Activated T-cell treated with anti-CD3 and anti-CD28 coated beads, Interleukin-2, amount 50 U/mL, for 72 hours (primary cell): ENCODE data around the gene MED17. TPM values are rescaled to one million over a fixed set of nuclear protein-coding genes. Genes with fewer than 3 reads are reported as not detected.
A peak's percentile ranks its signal among the peaks of the same experiment; 100 is the strongest.

Experiments
- ATAC-seq, 2 donors: fragments of 150-1000 bp; cut with Tn5 transposase; replicated peaks in 1 of 2; 2 replicates each; pipeline ENCODE4 v1.10.0; 2021; ENCODE audit warnings: moderate library complexity in 2 of 2, mild to moderate bottlenecking in 1 of 2
- DNase-seq, 2 donors: peaks; one replicate each; pipeline ENCODE4 v3.0.0; 2021 to 2022; ENCODE audit warnings: mixed read lengths in 1 of 2
- H3K27ac Mint-ChIP-seq: one replicate; pipeline ENCODE4 v1.8.0; 2022; ENCODE audit warnings: mild to moderate bottlenecking, moderate library complexity, mixed read lengths
- H3K27me3 Mint-ChIP-seq: one replicate; pipeline ENCODE4 v1.8.0; 2022; ENCODE audit warnings: low read depth, mixed read lengths
- H3K36me3 Mint-ChIP-seq, 2 donors: one replicate each; pipeline ENCODE4 v1.8.0; 2022; ENCODE audit warnings: mixed read lengths in 2 of 2, mild to moderate bottlenecking in 1 of 2; ENCODE audit not compliant: insufficient read depth in 2 of 2
- H3K4me1 Mint-ChIP-seq: one replicate; pipeline ENCODE4 v1.8.0; 2022; ENCODE audit warnings: low read depth, mixed read lengths
- H3K4me3 Mint-ChIP-seq, 2 donors: one replicate each; pipeline ENCODE4 v1.8.0; 2022; ENCODE audit warnings: mild to moderate bottlenecking in 2 of 2, mixed read lengths in 2 of 2, moderate library complexity in 2 of 2
- H3K9me3 Mint-ChIP-seq, 2 donors: one replicate each; pipeline ENCODE4 v1.8.0; 2022; ENCODE audit warnings: mixed read lengths in 2 of 2
- total RNA-seq, 2 donors: library from RNA; stranded (reverse); gene quantifications; one replicate each; pipeline ENCODE4 v1.2.3, GENCODE V29; 2022

The MED17 gene
- total RNA-seq, 2 donors from 2014 or later = 38.2 to 39.2 TPM

- Mint-ChIP-seq H3K4me1 (no peaks in the 10 kb centered on the region), H3K27me3 (peaks cover 26% of the 10 kb centered on the region), H3K9me3 (peaks cover 0 to 2% of the 10 kb centered on the region in 2 donors), H3K27ac (no peak overlapping the region), H3K4me3 (peak overlapping the region in 1 of 2 donors; percentile 30), H3K36me3 (no peaks in the 10 kb centered on the region)
- ATAC-seq (peak in 1 of 2 donors; percentile 19), DNase-seq (no peak)
Observed at GRCh38 chr11:93849751-93850593, 65.9 kb downstream of the MED17 start.

GRCh38 chr11:93850594-93851018 is 66.5 kb downstream of the MED17 start, which contains the start of gene VSTM5:
VSTM5 (minus strand) TSS chr11:93850618; CDS start chr11:93850502, 116 bp downstream.
- H3K27ac Mint-ChIP-seq = no peak within 1 kb of the TSS
- H3K27me3 Mint-ChIP-seq = peaks cover 26% of the 10 kb centered on the region
- ATAC-seq = no peak
- no peaks in the 10 kb centered on the region for H3K36me3 Mint-ChIP-seq
- peaks cover 0 to 2% of the 10 kb centered on the region in 2 donors for H3K9me3 Mint-ChIP-seq
- H3K4me3 Mint-ChIP-seq = peak within 1 kb of the TSS in 1 of 2 donors; percentile 30
- no peak for DNase-seq
- no peaks in the 10 kb centered on the region for H3K4me1 Mint-ChIP-seq

- no peak overlapping the region for H3K4me3 Mint-ChIP-seq
- H3K9me3 Mint-ChIP-seq = peaks cover 0 to 2% of the 10 kb centered on the region in 2 donors
- H3K4me1 Mint-ChIP-seq = no peaks in the 10 kb centered on the region
- no peaks in the 10 kb centered on the region for H3K36me3 Mint-ChIP-seq
- DNase-seq (no peak), ATAC-seq (no peak)
- H3K27me3 Mint-ChIP-seq = peaks cover 37% of the 10 kb centered on the region
- no peak overlapping the region for H3K27ac Mint-ChIP-seq
Observed at GRCh38 chr11:93852242-93852641, 68.2 kb downstream of the MED17 start.

DNA sequence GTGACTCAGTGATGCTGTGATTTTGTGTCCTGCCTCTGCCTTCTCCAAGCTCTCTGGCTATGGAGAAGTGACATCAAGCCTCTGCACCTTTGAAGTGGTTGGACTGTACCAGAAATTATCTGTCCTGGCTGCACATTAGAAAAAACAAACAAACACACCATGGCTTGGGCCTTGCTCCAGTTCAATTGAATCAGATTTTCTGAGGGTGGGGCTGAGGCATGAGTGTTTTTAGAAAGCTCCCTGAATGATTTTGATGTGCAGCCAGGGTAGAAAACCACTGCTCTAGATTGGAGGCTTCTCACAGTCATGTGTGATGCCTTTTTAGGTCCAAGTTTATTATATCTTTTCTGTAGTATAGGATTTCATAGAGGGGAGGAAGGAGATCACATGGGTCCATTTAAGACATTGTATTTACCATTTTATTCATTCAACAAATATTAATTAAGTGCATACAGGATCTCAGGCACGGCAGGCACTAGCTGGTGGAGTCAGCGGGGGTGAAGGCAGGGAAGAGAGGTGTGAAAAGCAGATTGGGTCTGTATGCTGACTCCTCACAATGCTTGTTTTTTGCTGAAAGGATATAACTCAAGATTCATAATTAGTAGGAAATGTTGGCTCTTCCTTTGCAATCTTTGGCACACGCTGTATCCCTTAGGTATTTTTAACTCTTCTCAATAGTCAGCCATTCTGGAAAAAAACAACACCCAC is 73.5 kb downstream of the MED17 start:
- H3K4me1 Mint-ChIP-seq = no peaks in the 10 kb centered on the region
- no peak overlapping the region for H3K27ac Mint-ChIP-seq
- no peaks in the 10 kb centered on the region for H3K36me3 Mint-ChIP-seq
- ATAC-seq = no peak
- H3K4me3 Mint-ChIP-seq = no peak overlapping the region
- peaks cover 30% of the 10 kb centered on the region for H3K27me3 Mint-ChIP-seq
- no peak for DNase-seq
- peaks cover 0 to 2% of the 10 kb centered on the region in 2 donors for H3K9me3 Mint-ChIP-seq

- no peaks in the 10 kb centered on the region for H3K4me1 Mint-ChIP-seq
- no peak overlapping the region for H3K4me3 Mint-ChIP-seq
- peaks cover 23% of the 10 kb centered on the region for H3K27me3 Mint-ChIP-seq
- H3K9me3 Mint-ChIP-seq = peaks cover 0 to 2% of the 10 kb centered on the region in 2 donors
- DNase-seq = no peak
- ATAC-seq = no peak
- no peaks in the 10 kb centered on the region for H3K36me3 Mint-ChIP-seq
- H3K27ac Mint-ChIP-seq = no peak overlapping the region
Observed at GRCh38 chr11:93858121-93858775, 74.2 kb downstream of the MED17 start.

GRCh38 chr11:93861808-93862207 is 77.7 kb downstream of the MED17 start:
- DNase-seq (no peak), ATAC-seq (no peak)
- H3K27me3 Mint-ChIP-seq = peaks cover 10% of the 10 kb centered on the region
- H3K9me3 Mint-ChIP-seq = no peaks in the 10 kb centered on the region
- H3K4me3 Mint-ChIP-seq = no peak overlapping the region
- no peaks in the 10 kb centered on the region for H3K4me1 Mint-ChIP-seq
- H3K36me3 Mint-ChIP-seq = no peaks in the 10 kb centered on the region
- H3K27ac Mint-ChIP-seq = no peak overlapping the region

Other genes with a start within 250 kb of the MED17 start
- gene SMCO4, start 240.9 kb upstream of the MED17 start, total RNA-seq = 10 to 100 TPM; 28.4 to 36.1 TPM
- gene CEP295, start 122.6 kb upstream of the MED17 start, total RNA-seq = 10 to 100 TPM; 27.6 to 30.9 TPM
- 100 to 1,000 TPM; 284 to 353 TPM for gene TAF1D, start 42.8 kb upstream of the MED17 start, total RNA-seq
- gene C11orf54, start 42.6 kb upstream of the MED17 start, total RNA-seq = 10 to 100 TPM; 36.2 to 44.8 TPM
- not detected for gene VSTM5, start 66.3 kb downstream of the MED17 start, total RNA-seq
- gene HEPHL1, start 237.1 kb downstream of the MED17 start, total RNA-seq = not detected